PFSK-1 (cell line): ENCODE results near the gene TSPAN15.
A peak's percentile ranks its signal among the peaks of the same experiment; 100 is the strongest.

Source experiments
- REST ChIP-seq, 2 experiments: IDR thresholded peaks; 2 replicates each; pipeline versions ENCODE4 v1.6.1 to v1.8.0; 2011 to 2012; ENCODE audit warnings: low read depth in 2 of 2, low read length in 2 of 2, control low read depth in 1 of 2, inconsistent platforms in 1 of 2, mild to moderate bottlenecking in 1 of 2, moderate library complexity in 1 of 2; ENCODE audit not compliant: insufficient read depth in 1 of 2
- SIN3A ChIP-seq: IDR thresholded peaks from 2 replicates; pipeline ENCODE4 v1.6.1; 2012; ENCODE audit warnings: mild to moderate bottlenecking, low read length, moderate library complexity, borderline replicate concordance; ENCODE audit not compliant: insufficient read depth

- TF ChIP-seq REST (IDR thresholded peaks at IDR 0.05; ENCODE audit: insufficient read depth in 1 of 2, low read depth in 2 of 2, low read length in 2 of 2) (0 out of 4 replicates have a peak, but pooled peaks of 1 of the 2 experiments have one; percentile 32), SIN3A (no peak)
Measured at GRCh38 chr10:69425041-69425440, 26.2 kb upstream of the TSPAN15 start.
